Uterus (tissue), 4 donors: ENCODE data around the gene AZU1. TPM values are rescaled to one million over a fixed set of nuclear protein-coding genes. Genes with fewer than 3 reads are reported as not detected.

Experiments
- DNase-seq, 2 donors: peaks; one replicate each; pipeline ENCODE4 v3.0.0-alpha.2; 2019 to 2020
- H3K27ac ChIP-seq, 2 donors: fragments of 200-600 bp; sonication (generic); 1 replicate in 1 of 2; 2 replicates in 1 of 2; pipeline ENCODE4 v1.5.1; 2016 to 2018
- H3K27me3 ChIP-seq, 2 donors: fragments of 200-600 bp; sonication (generic); one replicate each; pipeline ENCODE4 v1.5.1; 2018 to 2019; ENCODE audit warnings: control low read depth in 1 of 2
- H3K36me3 ChIP-seq, 2 donors: fragments of 200-600 bp; sonication (generic); one replicate each; pipeline ENCODE4 v1.5.1; 2019; ENCODE audit warnings: control low read depth in 1 of 2
- H3K4me1 ChIP-seq, 2 donors: fragments of 200-600 bp; sonication (generic); one replicate each; pipeline ENCODE4 v1.5.1; 2018 to 2019; ENCODE audit warnings: control low read depth in 1 of 2
- H3K4me3 ChIP-seq, 2 donors: fragments of 200-600 bp; sonication (generic); 1 replicate in 1 of 2; 2 replicates in 1 of 2; pipeline ENCODE4 v1.5.1; 2018 to 2019; ENCODE audit warnings: mild to moderate bottlenecking in 1 of 2
- H3K9me3 ChIP-seq, 2 donors: fragments of 200-600 bp; sonication (generic); one replicate each; pipeline ENCODE4 v1.5.1; 2019; ENCODE audit warnings: control low read depth in 1 of 2
- CTCF ChIP-seq, 4 experiments: fragments of 200-600 bp in 2 of 4; fragments of 450-650 bp in 2 of 4; sonication (generic) in 2 of 4; IDR thresholded peaks; one replicate each; pipeline ENCODE4 v1.5.1; 2016 to 2019; ENCODE audit warnings: antibody characterized with exemption in 4 of 4, mild to moderate bottlenecking in 2 of 4, moderate library complexity in 1 of 4
- POLR2A ChIP-seq, 2 donors: fragments of 450-650 bp; IDR thresholded peaks; one replicate each; pipeline ENCODE4 v1.6.1; 2016; ENCODE audit warnings: antibody characterized with exemption in 2 of 2, mild to moderate bottlenecking in 1 of 2, moderate library complexity in 1 of 2
- intact Hi-C: fragments of 100-400 bp; cut with DNase I; formaldehyde crosslinking; loops from one replicate; pipeline ENCODE4 v1.15.1; 2023; ENCODE audit warnings: low total_unique reads
- total RNA-seq, 4 donors: library from RNA; depleted of rRNA in 3 of 4; stranded (reverse); fragments of >200 nt in 3 of 4; gene quantifications; one replicate each; pipeline versions ENCODE4 v1.1.0 to v1.2.4, GENCODE V29; 2014 to 2023
- donor health status: DM: yes; HTN: yes; CAD: no.

AZU1 gene
- total RNA-seq, 4 donors from 2014 or later: 0.85 to 2.6 TPM; not detected in 2

DNA sequence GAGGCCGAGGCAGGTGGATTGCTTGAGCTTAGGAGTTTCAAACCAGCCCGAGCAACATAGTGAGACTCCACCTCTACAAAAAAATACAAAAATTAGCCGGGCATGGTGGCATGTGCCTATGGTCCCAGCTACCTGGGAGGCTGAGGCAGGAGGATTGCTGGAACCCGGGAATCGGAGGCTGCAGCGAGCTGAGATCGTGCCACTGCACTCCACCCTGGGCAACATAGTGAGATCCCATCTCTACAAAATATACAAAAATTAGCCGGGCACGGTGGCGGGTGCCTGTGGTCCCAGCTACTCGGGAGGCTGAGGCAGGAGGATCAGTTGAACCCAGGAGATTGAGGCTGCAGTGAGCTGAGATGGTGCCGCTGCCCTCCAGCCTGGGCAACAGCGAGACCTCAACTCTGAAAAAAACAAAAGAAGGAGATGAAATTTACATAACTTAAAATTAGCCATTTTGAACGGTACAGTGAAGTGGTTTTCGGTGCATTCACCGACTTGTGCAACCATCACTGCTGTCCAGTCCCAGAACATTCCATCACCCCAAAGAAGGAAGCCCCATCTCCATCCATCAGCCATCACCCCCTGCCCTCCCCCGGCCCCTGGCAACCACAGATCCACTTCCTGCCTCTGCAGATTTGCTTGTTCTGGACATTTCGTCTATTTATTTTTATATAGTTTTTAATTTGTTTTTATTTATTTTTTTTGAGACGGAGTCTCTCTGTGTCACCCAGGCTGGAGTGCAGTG is 1.6 kb upstream of the AZU1 start:
- intact Hi-C loops: no loop called here
- no peak overlapping the region for H3K4me3 ChIP-seq
- H3K36me3 ChIP-seq: no peaks in the 10 kb centered on the region
- DNase-seq: no peak
- no peaks in the 10 kb centered on the region for H3K9me3 ChIP-seq
- H3K27me3 ChIP-seq: peaks cover 11 to 12% of the 10 kb centered on the region in 2 donors
- TF ChIP-seq POLR2A (IDR thresholded peaks at IDR 0.05) (no peak), CTCF (IDR thresholded peaks at IDR 0.05) (no peak)
- peaks cover 0 to 14% of the 10 kb centered on the region in 2 donors for H3K4me1 ChIP-seq
- no peak overlapping the region for H3K27ac ChIP-seq

- H3K36me3 ChIP-seq: no peaks in the 10 kb centered on the region
- intact Hi-C loops: no loop called here
- H3K4me1 ChIP-seq: peaks cover 0 to 2% of the 10 kb centered on the region in 2 donors
- H3K27ac ChIP-seq: no peak overlapping the region
- H3K9me3 ChIP-seq: no peaks in the 10 kb centered on the region
- H3K4me3 ChIP-seq: no peak overlapping the region
- TF ChIP-seq POLR2A (IDR thresholded peaks at IDR 0.05) (no peak), CTCF (IDR thresholded peaks at IDR 0.05) (no peak)
- peaks cover 4 to 12% of the 10 kb centered on the region in 2 donors for H3K27me3 ChIP-seq
- DNase-seq: no peak
These were observed 325 bp upstream of the AZU1 start for GRCh38 chr19:827314-827709.

DNA sequence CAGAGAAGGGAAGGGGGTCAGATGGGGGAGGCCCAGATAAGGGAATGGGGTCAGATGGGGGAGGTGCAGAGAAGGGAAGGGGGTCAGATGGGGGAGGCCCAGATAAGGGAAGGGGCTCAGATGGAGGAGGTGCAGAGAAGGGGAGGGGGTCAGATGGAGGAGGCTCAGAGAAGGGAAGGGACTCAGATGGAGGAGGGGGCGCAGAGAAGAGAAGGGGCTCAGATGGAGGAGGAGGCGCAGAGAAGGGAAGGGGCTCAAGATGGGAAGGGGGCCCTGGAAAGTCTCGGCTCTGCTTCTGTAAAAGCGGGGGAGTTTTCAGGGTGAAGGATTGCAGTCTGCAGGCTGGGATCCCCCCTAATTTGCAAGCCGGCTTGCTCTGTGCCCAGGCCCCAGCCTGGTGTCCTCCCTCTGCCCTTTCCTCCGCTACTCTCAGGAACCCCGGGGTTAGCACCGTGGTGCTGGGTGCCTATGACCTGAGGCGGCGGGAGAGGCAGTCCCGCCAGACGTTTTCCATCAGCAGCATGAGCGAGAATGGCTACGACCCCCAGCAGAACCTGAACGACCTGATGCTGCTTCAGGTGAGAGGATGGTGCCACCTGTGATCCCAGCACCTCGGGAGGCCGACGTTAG is 1.6 kb downstream of the AZU1 start:
- no peak for TF ChIP-seq POLR2A (IDR thresholded peaks at IDR 0.05)
- no peak for TF ChIP-seq CTCF (IDR thresholded peaks at IDR 0.05)
- H3K27me3 ChIP-seq: peaks cover 0 to 7% of the 10 kb centered on the region in 2 donors
- H3K4me1 ChIP-seq: no peaks in the 10 kb centered on the region
- no peaks in the 10 kb centered on the region for H3K36me3 ChIP-seq
- no peak overlapping the region for H3K4me3 ChIP-seq
- H3K9me3 ChIP-seq: no peaks in the 10 kb centered on the region
- intact Hi-C loops: no loop called here
- no peak overlapping the region for H3K27ac ChIP-seq
- DNase-seq: no peak

- DNase-seq: no peak
- no peak for TF ChIP-seq CTCF (IDR thresholded peaks at IDR 0.05)
- no peak for TF ChIP-seq POLR2A (IDR thresholded peaks at IDR 0.05)
- Histone ChIP-seq H3K27ac (no peak overlapping the region), H3K4me3 (no peak overlapping the region), H3K36me3 (no peaks in the 10 kb centered on the region), H3K27me3 (peaks cover 0 to 7% of the 10 kb centered on the region in 2 donors), H3K4me1 (no peaks in the 10 kb centered on the region), H3K9me3 (no peaks in the 10 kb centered on the region)
- intact Hi-C loops: no loop called here
These were observed 4.1 kb downstream of the AZU1 start for GRCh38 chr19:831407-832369.
